ENCODE data around the gene RANGAP1. TPM values are rescaled to one million over a fixed set of nuclear protein-coding genes. Genes with fewer than 3 reads are reported as not detected.

RANGAP1 gene
- total RNA-seq, 1 donor from 2014 or later = 80.8 TPM

DNA sequence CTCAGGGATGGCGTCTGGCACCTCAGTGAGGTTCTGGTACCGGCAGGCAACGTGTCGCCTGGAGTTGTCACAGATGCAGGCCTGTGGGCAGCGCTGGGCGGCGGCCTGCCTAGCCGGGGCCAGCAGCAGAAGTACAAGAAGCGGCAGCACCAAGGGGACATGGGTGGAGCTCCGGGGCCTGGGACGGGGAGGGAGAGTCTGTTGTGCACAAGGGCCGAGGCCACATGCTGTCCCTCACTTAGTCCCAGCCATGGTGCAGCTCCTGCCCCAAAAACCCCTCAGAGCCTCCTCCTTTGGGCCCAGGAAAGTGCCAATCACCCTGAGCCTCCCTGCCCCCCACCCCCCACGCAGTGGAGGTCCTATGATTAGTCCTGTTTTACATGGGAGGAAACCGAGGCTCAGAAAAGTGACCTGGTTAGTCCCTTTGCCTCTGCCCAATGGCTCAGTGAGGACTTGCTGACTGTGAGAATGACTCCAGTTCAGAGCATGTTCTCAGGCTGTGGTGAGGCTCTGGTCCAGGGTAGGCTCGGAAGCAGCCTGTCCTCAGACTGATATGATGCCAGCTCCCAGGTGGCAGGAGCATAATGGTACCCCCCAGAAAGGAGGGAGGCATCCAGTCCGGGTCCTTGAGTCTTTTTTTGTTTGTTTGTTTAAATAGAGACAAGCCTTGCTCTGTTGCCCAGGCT, 46.4 kb downstream of the RANGAP1 start:
- Mint-ChIP-seq H3K36me3 (ENCODE audit: unreplicated experiment) (no peaks in the 10 kb centered on the region), H3K4me3 (ENCODE audit: unreplicated experiment) (no peak overlapping the region), H3K27ac (ENCODE audit: unreplicated experiment) (no peak overlapping the region), H3K27me3 (ENCODE audit: unreplicated experiment) (peaks cover 6% of the 10 kb centered on the region), H3K4me1 (ENCODE audit: low read depth, unreplicated experiment) (no peaks in the 10 kb centered on the region), H3K9me3 (ENCODE audit: unreplicated experiment) (no peaks in the 10 kb centered on the region)
- TF ChIP-seq, protein P1, sequence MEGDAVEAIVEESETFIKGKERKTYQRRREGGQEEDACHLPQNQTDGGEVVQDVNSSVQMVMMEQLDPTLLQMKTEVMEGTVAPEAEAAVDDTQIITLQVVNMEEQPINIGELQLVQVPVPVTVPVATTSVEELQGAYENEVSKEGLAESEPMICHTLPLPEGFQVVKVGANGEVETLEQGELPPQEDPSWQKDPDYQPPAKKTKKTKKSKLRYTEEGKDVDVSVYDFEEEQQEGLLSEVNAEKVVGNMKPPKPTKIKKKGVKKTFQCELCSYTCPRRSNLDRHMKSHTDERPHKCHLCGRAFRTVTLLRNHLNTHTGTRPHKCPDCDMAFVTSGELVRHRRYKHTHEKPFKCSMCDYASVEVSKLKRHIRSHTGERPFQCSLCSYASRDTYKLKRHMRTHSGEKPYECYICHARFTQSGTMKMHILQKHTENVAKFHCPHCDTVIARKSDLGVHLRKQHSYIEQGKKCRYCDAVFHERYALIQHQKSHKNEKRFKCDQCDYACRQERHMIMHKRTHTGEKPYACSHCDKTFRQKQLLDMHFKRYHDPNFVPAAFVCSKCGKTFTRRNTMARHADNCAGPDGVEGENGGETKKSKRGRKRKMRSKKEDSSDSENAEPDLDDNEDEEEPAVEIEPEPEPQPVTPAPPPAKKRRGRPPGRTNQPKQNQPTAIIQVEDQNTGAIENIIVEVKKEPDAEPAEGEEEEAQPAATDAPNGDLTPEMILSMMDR (IDR thresholded peaks at IDR 0.05; ENCODE audit: partially characterized antibody, unreplicated experiment) = no peak
- no peak for DNase-seq

GRCh38 chr22:41238570-41239442, 47.2 kb downstream of the RANGAP1 start:
- no peaks in the 10 kb centered on the region for H3K9me3 Mint-ChIP-seq (ENCODE audit: unreplicated experiment)
- no peaks in the 10 kb centered on the region for H3K4me1 Mint-ChIP-seq (ENCODE audit: low read depth, unreplicated experiment)
- DNase-seq = no peak
- peaks cover 7% of the 10 kb centered on the region for H3K27me3 Mint-ChIP-seq (ENCODE audit: unreplicated experiment)
- H3K4me3 Mint-ChIP-seq (ENCODE audit: unreplicated experiment) = peak overlapping the region; percentile 64
- no peaks in the 10 kb centered on the region for H3K36me3 Mint-ChIP-seq (ENCODE audit: unreplicated experiment)
- H3K27ac Mint-ChIP-seq (ENCODE audit: unreplicated experiment) = no peak overlapping the region
- TF ChIP-seq, protein P1 (IDR thresholded peaks at IDR 0.05; ENCODE audit: partially characterized antibody, unreplicated experiment) = no peak

- TF ChIP-seq, protein P1 (IDR thresholded peaks at IDR 0.05; ENCODE audit: partially characterized antibody, unreplicated experiment) = peak; percentile 19
- peak; percentile 66 for DNase-seq
- H3K27me3 Mint-ChIP-seq (ENCODE audit: unreplicated experiment) = peaks cover 7% of the 10 kb centered on the region
- H3K4me3 Mint-ChIP-seq (ENCODE audit: unreplicated experiment) = no peak overlapping the region
- H3K36me3 Mint-ChIP-seq (ENCODE audit: unreplicated experiment) = no peaks in the 10 kb centered on the region
- no peaks in the 10 kb centered on the region for H3K9me3 Mint-ChIP-seq (ENCODE audit: unreplicated experiment)
- H3K4me1 Mint-ChIP-seq (ENCODE audit: low read depth, unreplicated experiment) = no peaks in the 10 kb centered on the region
- no peak overlapping the region for H3K27ac Mint-ChIP-seq (ENCODE audit: unreplicated experiment)
Observed at GRCh38 chr22:41237707-41238569, 48.0 kb downstream of the RANGAP1 start.

DNA sequence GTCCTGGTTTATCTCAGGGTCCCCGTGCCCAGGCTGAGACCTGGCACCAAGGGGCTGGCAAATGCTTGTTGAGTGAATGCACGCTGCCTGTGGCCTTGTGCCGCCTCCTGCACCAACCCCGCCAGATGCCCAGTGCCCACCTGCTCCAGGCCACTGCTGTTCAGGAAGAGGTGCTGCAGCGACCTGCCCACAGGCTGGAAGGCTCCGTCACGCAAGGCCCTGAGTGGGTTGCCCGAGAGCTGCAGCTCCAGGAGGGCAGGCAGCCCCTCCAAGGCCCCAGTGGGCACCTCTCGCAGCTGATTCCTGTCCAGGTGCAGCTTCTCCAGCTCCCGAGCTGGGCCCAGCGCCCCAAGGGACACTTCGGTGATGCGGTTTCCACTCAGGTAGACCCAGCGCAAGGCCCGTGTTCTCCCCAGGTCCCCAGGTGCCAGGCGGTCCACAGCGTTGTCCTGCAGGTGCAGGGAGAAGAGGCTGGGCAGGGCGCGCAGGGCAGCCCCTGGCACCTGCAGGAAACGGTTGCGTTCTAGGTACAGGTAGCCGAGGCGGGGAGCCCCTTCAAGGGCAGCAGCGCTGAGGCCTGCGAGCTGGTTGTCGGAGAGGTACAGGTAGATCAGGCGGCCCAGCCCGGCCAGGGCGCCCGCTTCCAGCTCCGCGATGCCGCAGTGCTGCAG, 48.8 kb downstream of the RANGAP1 start:
- Mint-ChIP-seq H3K27ac (ENCODE audit: unreplicated experiment) (no peak overlapping the region), H3K4me3 (ENCODE audit: unreplicated experiment) (peak overlapping the region; percentile 63), H3K36me3 (ENCODE audit: unreplicated experiment) (no peaks in the 10 kb centered on the region), H3K27me3 (ENCODE audit: unreplicated experiment) (peaks cover 7% of the 10 kb centered on the region), H3K9me3 (ENCODE audit: unreplicated experiment) (no peaks in the 10 kb centered on the region), H3K4me1 (ENCODE audit: low read depth, unreplicated experiment) (no peaks in the 10 kb centered on the region)
- TF ChIP-seq, protein P1 (IDR thresholded peaks at IDR 0.05; ENCODE audit: partially characterized antibody, unreplicated experiment) = no peak
- no peak for DNase-seq
